Stimulated activated CD8-positive, alpha-beta memory T cell treated with anti-CD3 and anti-CD28 coated beads, Interleukin-15, amount 100 ng/mL, for 48 hours (primary cell): ENCODE results near the gene DPH1.

Experiments
- DNase-seq, 2 donors: peaks; one replicate each; pipeline ENCODE4 v3.0.0-alpha.2; 2020; ENCODE audit warnings: low read depth in 2 of 2

DPH1 gene

GRCh38 chr17:2061441-2061958, 31.5 kb downstream of the DPH1 start:
- no peak for DNase-seq

GRCh38 chr17:2062571-2063183, 32.7 kb downstream of the DPH1 start:
- DNase-seq, result no peak

- no peak for DNase-seq
These were observed 33.6 kb downstream of the DPH1 start for GRCh38 chr17:2063261-2064146.

- DNase-seq, result no peak
These were observed 34.2 kb downstream of the DPH1 start for GRCh38 chr17:2064147-2064489.

- no peak for DNase-seq
These were observed 34.6 kb downstream of the DPH1 start for GRCh38 chr17:2064520-2064971.

- peak in 1 of 2 donors; percentile 62 for DNase-seq
These were observed 35.2 kb downstream of the DPH1 start for GRCh38 chr17:2064980-2065785.

- DNase-seq, result no peak
These were observed 36.0 kb downstream of the DPH1 start for GRCh38 chr17:2065949-2066400.

GRCh38 chr17:2067048-2067561, 37.2 kb downstream of the DPH1 start:
- no peak for DNase-seq

GRCh38 chr17:2067608-2068024, 37.7 kb downstream of the DPH1 start:
- DNase-seq, result no peak

GRCh38 chr17:2068031-2068518, 38.1 kb downstream of the DPH1 start:
- DNase-seq, result no peak

- DNase-seq, result peak in 1 of 2 donors; percentile 46
These were observed 38.6 kb downstream of the DPH1 start for GRCh38 chr17:2068519-2069051.

- peak; percentile 75 to 77 for DNase-seq
These were observed 40.5 kb downstream of the DPH1 start for GRCh38 chr17:2070241-2071023.

GRCh38 chr17:2071024-2071385, 41.1 kb downstream of the DPH1 start:
- no peak for DNase-seq

GRCh38 chr17:2071455-2072281, 41.7 kb downstream of the DPH1 start:
- DNase-seq, result no peak

- no peak for DNase-seq
These were observed 45.0 kb downstream of the DPH1 start for GRCh38 chr17:2074919-2075318.

- DNase-seq, result no peak
These were observed 45.6 kb downstream of the DPH1 start for GRCh38 chr17:2075336-2076086.

GRCh38 chr17:2076087-2076984, 46.4 kb downstream of the DPH1 start:
- no peak for DNase-seq

- no peak for DNase-seq
These were observed 47.1 kb downstream of the DPH1 start for GRCh38 chr17:2077040-2077439.
